Type B pancreatic cell (in vitro differentiated cells): ENCODE results near the gene ATP5F1A. TPM values are rescaled to one million over a fixed set of nuclear protein-coding genes. Genes with fewer than 3 reads are reported as not detected.

Source experiments
- DNase-seq: peaks from one replicate; pipeline ENCODE4 v3.0.0; 2021; ENCODE audit warnings: mixed read lengths; ENCODE audit not compliant: unreplicated experiment; ENCODE audit errors: extremely low spot score
- H3K27ac Mint-ChIP-seq: 2 replicates; pipeline ENCODE4 v1.8.0; 2021; ENCODE audit warnings: mild to moderate bottlenecking, mixed read lengths
- H3K27me3 Mint-ChIP-seq: 2 replicates; pipeline ENCODE4 v1.8.0; 2021; ENCODE audit warnings: mixed read lengths
- H3K36me3 Mint-ChIP-seq: 2 replicates; pipeline ENCODE4 v1.8.0; 2021; ENCODE audit warnings: mixed read lengths
- H3K4me1 Mint-ChIP-seq: one replicate; pipeline ENCODE4 v1.8.0; 2021; ENCODE audit warnings: mixed read lengths; ENCODE audit not compliant: unreplicated experiment
- H3K4me3 Mint-ChIP-seq: 2 replicates; pipeline ENCODE4 v1.8.0; 2021; ENCODE audit warnings: mild to moderate bottlenecking, mixed read lengths
- H3K9me3 Mint-ChIP-seq: 2 replicates; pipeline ENCODE4 v1.8.0; 2021; ENCODE audit warnings: mixed read lengths
- total RNA-seq: library from RNA; stranded (reverse); gene quantifications from 2 replicates; pipeline ENCODE4 v1.2.1, GENCODE V29; 2021; ENCODE audit warnings: low replicate concordance
- TF ChIP-seq, protein P1 (sequence below): fragments of 200-600 bp; sonication (generic); conservative IDR thresholded peaks from 2 replicates; pipeline ENCODE4 v1.5.0; 2021; ENCODE audit warnings: antibody characterized with exemption, mild to moderate bottlenecking

Gene ATP5F1A
- total RNA-seq, 1 donor from 2014 or later: 526 TPM

DNA sequence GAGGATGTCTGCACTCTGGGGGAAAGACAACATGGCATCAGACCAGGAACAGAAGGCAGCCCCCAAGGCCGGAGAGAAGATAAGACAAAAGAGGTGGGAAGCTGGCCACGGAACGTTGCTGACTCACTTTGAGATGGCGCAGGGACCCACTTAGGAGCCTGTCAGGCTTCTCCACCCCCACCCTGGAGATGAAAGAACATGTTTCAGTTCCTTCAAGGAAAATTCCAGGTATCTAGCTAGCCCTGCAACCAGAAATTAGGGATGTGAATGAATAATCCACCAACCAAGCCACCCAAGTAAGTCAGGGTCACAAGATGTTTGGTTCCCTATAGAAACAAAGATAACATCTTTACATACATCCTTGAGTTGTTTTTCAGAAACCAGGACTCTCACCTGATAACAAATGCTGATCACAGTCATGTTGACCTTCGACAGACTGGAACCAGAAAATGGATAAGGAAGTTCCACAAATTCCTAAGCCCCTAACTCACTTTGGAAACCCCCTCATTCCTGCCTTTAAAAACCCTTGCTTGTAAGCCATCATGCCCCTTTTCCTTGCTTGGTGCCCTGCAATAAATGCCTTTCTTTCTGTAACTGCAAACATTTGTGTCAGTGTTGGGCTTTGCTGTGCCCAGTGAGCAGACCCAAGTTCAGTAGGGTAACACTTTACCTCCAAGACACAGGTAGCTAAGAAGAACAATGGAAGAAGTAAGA, 57.9 kb downstream of the ATP5F1A start:
- H3K27ac Mint-ChIP-seq: no peak overlapping the region

DNA sequence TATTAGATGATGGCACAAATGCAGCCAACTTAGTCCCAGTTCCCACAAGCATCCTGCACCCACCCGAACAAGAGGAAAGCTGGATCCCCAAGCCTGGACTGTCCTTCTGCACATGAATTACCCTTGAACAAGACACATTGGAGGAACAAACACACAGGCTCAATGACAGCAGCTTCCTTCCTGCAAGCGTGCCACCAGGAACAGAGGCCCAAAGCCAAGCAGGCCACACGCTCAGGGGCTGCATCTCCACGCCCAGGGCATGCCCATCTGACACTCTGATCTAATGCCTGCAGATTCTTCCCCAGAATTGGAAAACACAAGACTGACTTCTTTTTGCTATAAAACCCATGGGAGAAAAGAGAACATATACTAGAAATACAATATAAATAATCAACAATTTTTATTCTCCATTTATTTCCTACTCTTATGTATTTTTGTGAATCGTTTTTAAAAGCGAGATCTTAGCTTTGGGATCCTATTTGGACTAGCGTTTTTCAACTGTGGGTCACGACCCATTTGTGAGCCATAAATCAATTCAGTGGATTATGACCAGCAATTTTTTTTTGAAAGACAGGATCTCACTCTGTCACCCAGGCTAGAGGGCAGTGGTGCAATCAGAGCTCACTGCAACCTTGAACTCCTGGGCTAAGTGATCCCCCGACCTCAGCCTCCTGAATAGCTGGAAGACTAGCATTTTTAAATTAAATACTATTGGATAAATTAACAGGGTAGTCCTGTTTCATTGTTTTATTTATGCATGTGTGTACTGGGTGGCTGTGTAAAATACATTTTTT, 60.4 kb downstream of the ATP5F1A start:
- Mint-ChIP-seq H3K4me1 (peaks cover 16% of the 10 kb centered on the region), H3K36me3 (peaks cover 13% of the 10 kb centered on the region), H3K9me3 (no peaks in the 10 kb centered on the region), H3K27me3 (no peaks in the 10 kb centered on the region), H3K27ac (no peak overlapping the region), H3K4me3 (no peak overlapping the region)
- no peak for DNase-seq
- TF ChIP-seq, protein P1, sequence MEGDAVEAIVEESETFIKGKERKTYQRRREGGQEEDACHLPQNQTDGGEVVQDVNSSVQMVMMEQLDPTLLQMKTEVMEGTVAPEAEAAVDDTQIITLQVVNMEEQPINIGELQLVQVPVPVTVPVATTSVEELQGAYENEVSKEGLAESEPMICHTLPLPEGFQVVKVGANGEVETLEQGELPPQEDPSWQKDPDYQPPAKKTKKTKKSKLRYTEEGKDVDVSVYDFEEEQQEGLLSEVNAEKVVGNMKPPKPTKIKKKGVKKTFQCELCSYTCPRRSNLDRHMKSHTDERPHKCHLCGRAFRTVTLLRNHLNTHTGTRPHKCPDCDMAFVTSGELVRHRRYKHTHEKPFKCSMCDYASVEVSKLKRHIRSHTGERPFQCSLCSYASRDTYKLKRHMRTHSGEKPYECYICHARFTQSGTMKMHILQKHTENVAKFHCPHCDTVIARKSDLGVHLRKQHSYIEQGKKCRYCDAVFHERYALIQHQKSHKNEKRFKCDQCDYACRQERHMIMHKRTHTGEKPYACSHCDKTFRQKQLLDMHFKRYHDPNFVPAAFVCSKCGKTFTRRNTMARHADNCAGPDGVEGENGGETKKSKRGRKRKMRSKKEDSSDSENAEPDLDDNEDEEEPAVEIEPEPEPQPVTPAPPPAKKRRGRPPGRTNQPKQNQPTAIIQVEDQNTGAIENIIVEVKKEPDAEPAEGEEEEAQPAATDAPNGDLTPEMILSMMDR: no peak

More for the DNA sequence above, 57.9 kb downstream of the ATP5F1A start:
- DNase-seq: no peak
- Mint-ChIP-seq H3K27me3 (no peaks in the 10 kb centered on the region), H3K4me1 (peaks cover 18% of the 10 kb centered on the region), H3K9me3 (no peaks in the 10 kb centered on the region), H3K4me3 (no peak overlapping the region), H3K36me3 (peaks cover 13% of the 10 kb centered on the region)
- TF ChIP-seq, protein P1: no peak

DNA sequence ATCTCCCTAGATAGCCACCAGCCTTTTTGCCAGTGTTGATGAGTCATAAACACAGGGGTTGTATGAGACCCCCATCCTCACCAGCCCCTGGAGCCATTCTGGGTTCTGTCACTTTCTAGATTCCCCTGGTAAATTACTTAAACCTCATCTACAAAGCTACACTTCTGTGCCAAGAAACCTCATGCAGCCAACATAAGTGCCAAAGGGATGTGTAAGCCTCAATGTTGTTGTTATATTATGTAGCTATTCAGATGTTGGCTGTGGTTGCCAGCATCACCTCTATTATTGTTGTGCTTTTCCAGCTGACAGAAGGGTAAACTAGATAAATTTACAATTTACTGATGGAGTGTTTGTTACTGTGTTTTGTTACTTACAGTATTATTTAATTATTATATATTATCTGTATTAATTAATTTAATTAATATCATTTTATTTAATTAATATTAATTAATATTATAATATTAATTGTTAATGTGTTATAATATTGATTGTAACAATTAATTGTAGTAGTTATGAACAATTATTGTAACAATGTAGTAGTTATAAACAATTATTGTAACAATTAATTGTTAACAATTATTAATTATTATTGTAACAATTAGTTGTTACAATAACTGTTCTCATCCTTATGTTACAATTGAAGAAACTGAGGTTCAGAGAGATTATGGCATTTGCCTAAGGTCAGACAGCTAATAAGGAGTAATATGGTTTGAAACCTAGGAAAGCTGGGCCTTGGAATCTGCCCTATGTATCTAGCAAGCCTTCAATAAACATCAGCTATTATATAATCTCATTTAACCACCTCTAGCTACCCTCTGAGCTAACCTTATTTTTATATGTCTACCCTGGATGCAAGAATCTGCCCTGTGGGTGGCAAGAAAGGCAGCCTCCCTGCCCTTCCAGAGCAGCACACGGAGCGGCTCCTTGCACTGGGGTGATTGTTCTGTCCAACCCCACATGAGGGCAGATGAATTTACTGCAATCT, 62.1 kb downstream of the ATP5F1A start:
- peaks cover 13% of the 10 kb centered on the region for H3K36me3 Mint-ChIP-seq

DNA sequence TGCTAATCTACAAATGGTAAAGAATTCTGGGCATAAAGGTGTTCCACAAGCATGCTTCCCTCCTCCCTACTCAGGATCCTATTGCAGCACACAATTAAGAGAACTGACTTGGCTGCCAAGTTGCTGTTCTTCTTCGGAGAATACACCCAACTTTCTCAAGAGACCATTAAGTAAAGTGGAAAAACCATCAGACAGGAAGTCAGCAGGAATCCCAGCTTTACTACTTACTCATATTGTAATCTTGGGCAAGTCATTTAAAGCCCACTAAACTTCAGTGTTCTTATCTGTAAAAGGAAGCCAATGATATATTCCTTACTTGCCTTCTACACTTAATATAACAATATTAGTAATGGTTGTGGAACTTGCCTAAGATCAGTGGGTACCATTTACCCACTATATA, 63.9 kb downstream of the ATP5F1A start:
- no peak for DNase-seq
- Mint-ChIP-seq H3K9me3 (peaks cover 7% of the 10 kb centered on the region), H3K4me3 (no peak overlapping the region), H3K27ac (no peak overlapping the region), H3K36me3 (peaks cover 11% of the 10 kb centered on the region), H3K4me1 (peaks cover 6% of the 10 kb centered on the region), H3K27me3 (peaks cover 9% of the 10 kb centered on the region)
- TF ChIP-seq, protein P1: no peak

More for the DNA sequence above, 62.1 kb downstream of the ATP5F1A start:
- Mint-ChIP-seq H3K4me3 (no peak overlapping the region), H3K9me3 (no peaks in the 10 kb centered on the region), H3K4me1 (peaks cover 6% of the 10 kb centered on the region), H3K27me3 (no peaks in the 10 kb centered on the region), H3K27ac (no peak overlapping the region)
- no peak for DNase-seq
- TF ChIP-seq, protein P1: no peak

DNA sequence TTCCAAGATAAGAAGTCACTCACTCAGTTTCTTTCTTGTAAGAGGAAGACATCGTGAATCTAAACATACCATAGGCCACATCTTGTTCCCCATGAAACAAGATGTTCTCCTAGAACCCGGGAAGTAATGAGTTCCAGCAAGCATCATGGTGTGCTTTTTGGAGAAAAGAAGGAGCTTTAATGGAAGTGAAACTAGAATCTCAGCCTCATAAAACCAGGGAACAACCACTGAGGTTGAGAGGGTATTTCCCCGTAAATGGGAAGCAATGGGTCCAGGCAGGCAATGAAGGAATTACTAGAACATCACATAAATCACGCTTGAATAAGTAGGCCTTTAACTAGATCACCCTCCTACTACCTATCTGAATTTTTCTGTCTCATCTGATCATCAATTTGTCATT, 66.4 kb downstream of the ATP5F1A start:
- TF ChIP-seq, protein P1: no peak
- H3K27me3 Mint-ChIP-seq: peaks cover 24% of the 10 kb centered on the region
- H3K4me3 Mint-ChIP-seq: no peak overlapping the region
- no peak for DNase-seq
- peaks cover 17% of the 10 kb centered on the region for H3K9me3 Mint-ChIP-seq
- no peak overlapping the region for H3K27ac Mint-ChIP-seq
- H3K36me3 Mint-ChIP-seq: peaks cover 7% of the 10 kb centered on the region
- peaks cover 6% of the 10 kb centered on the region for H3K4me1 Mint-ChIP-seq
